IMR-90 (cell line): ENCODE results near the gene RABGGTB. TPM values are rescaled to one million over a fixed set of nuclear protein-coding genes. Genes with fewer than 3 reads are reported as not detected.

Experiments
- ATAC-seq: fragments of 200-7000 bp; cut with Tn5 transposase; 2 replicates; pipeline ENCODE4 v1.9.1; 2020; ENCODE audit warnings: low read depth, mild to moderate bottlenecking, moderate library complexity
- BruUV-seq: library from RNA; stranded (reverse); fragments of 400-500 nt; replicated peaks from 2 replicates; lab custom pipeline; 2021; lab: Mats Ljungman, UMichigan
- CTCF ChIA-PET: fragments of 300-600 bp; formaldehyde crosslinking; extraction: SDS; loops from one replicate; lab custom pipeline; 2021; ENCODE audit warnings: antibody characterized with exemption; lab: Yijun Ruan, JAX
- POLR2A ChIA-PET: fragments of 300-600 bp; sonication (Branson Sonifier 250); formaldehyde crosslinking; loops from one replicate; lab custom pipeline; 2022; ENCODE audit warnings: antibody characterized with exemption; ENCODE audit not compliant: unreplicated experiment; lab: Charles Lee
- DNase-seq: peaks from one replicate; pipeline ENCODE4 v3.0.0; 2013
- H2AFZ ChIP-seq: replicated peaks from 2 replicates; pipeline ENCODE3; 2013; ENCODE audit warnings: low read length, mild to moderate bottlenecking; ENCODE audit not compliant: poor library complexity
- H2AK5ac ChIP-seq: 2 replicates; pipeline ENCODE4 v1.6.1; 2013; ENCODE audit warnings: low read depth, low read length, inconsistent platforms
- H2AK9ac ChIP-seq: replicated peaks from 2 replicates; pipeline ENCODE3; 2013; ENCODE audit warnings: mild to moderate bottlenecking, low read depth, low read length, moderate library complexity; ENCODE audit not compliant: poor library complexity
- H2BK120ac ChIP-seq: 2 replicates; pipeline ENCODE4 v1.6.1; 2013; ENCODE audit warnings: low read depth, low read length, inconsistent platforms
- H2BK15ac ChIP-seq: 3 replicates; pipeline ENCODE4 v1.6.1; 2013; ENCODE audit warnings: low read depth, low read length, inconsistent platforms
- H2BK20ac ChIP-seq: 2 replicates; pipeline ENCODE4 v1.6.1; 2013; ENCODE audit warnings: low read depth, mild to moderate bottlenecking, inconsistent platforms, low read length, moderate library complexity
- H2BK5ac ChIP-seq: 2 replicates; pipeline ENCODE4 v1.6.1; 2013; ENCODE audit warnings: mild to moderate bottlenecking, low read depth, low read length, inconsistent platforms; ENCODE audit not compliant: poor library complexity, severe bottlenecking
- H3K14ac ChIP-seq: replicated peaks from 2 replicates; pipeline ENCODE4 v1.6.1; 2013; ENCODE audit warnings: low read depth, low read length, inconsistent platforms
- H3K18ac ChIP-seq: 2 replicates; pipeline ENCODE4 v1.6.1; 2013; ENCODE audit warnings: low read depth, low read length, control low read depth
- H3K23ac ChIP-seq: 2 replicates; pipeline ENCODE4 v1.6.1; 2013; ENCODE audit warnings: low read depth, low read length, inconsistent platforms
- H3K27ac ChIP-seq: 2 replicates; pipeline ENCODE4 v1.5.1; 2013; ENCODE audit warnings: mild to moderate bottlenecking, control low read depth, low read length; ENCODE audit not compliant: insufficient read depth
- H3K27me3 ChIP-seq: 2 replicates; pipeline ENCODE4 v1.6.1; 2013; ENCODE audit warnings: low read length; ENCODE audit not compliant: control insufficient read depth, insufficient read depth
- H3K36me3 ChIP-seq: 2 replicates; pipeline ENCODE4 v1.6.1; 2013; ENCODE audit warnings: low read length, mixed read lengths; ENCODE audit not compliant: control insufficient read depth, insufficient read depth
- H3K4ac ChIP-seq: 2 replicates; pipeline ENCODE4 v1.6.1; 2013; ENCODE audit warnings: low read depth, low read length, inconsistent platforms
- H3K4me1 ChIP-seq: 2 replicates; pipeline ENCODE4 v1.6.1; 2013; ENCODE audit warnings: low read length, mixed read lengths; ENCODE audit not compliant: control insufficient read depth, insufficient read depth
- H3K4me2 ChIP-seq: 2 replicates; pipeline ENCODE4 v1.6.1; 2013; ENCODE audit warnings: low read depth, mild to moderate bottlenecking, control low read depth, low read length, moderate library complexity
- H3K4me3 ChIP-seq: 2 replicates; pipeline ENCODE4 v1.5.1; 2013; ENCODE audit warnings: low read depth, mild to moderate bottlenecking, control low read depth, low read length, moderate library complexity; ENCODE audit not compliant: insufficient read depth
- H3K56ac ChIP-seq: 2 replicates; pipeline ENCODE4 v1.6.1; 2013; ENCODE audit warnings: low read length, inconsistent platforms; ENCODE audit not compliant: insufficient read depth; ENCODE audit errors: extremely low read depth
- H3K79me1 ChIP-seq, 2 experiments: 2 replicates each; pipeline ENCODE4 v1.6.1; 2013; ENCODE audit warnings: low read length in 2 of 2, inconsistent platforms in 1 of 2, low read depth in 1 of 2
- H3K9ac ChIP-seq: 2 replicates; pipeline ENCODE4 v1.6.1; 2013; ENCODE audit warnings: low read depth, low read length, control low read depth
- H3K9me1 ChIP-seq: 2 replicates; pipeline ENCODE4 v1.6.1; 2013; ENCODE audit warnings: low read length, inconsistent platforms; ENCODE audit not compliant: insufficient read depth
- H3K9me3 ChIP-seq: 2 replicates; pipeline ENCODE4 v1.6.1; 2013; ENCODE audit warnings: low read length; ENCODE audit not compliant: control insufficient read depth, insufficient read depth
- H4K20me1 ChIP-seq: 2 replicates; pipeline ENCODE4 v1.6.1; 2013; ENCODE audit warnings: low read length, inconsistent platforms; ENCODE audit not compliant: insufficient read depth
- H4K5ac ChIP-seq: 2 replicates; pipeline ENCODE4 v1.6.1; 2013; ENCODE audit warnings: mild to moderate bottlenecking, low read depth, low read length, control low read depth
- H4K8ac ChIP-seq, 2 experiments: 2 replicates each; pipeline ENCODE4 v1.6.1; 2013; ENCODE audit warnings: low read depth in 2 of 2, low read length in 2 of 2, control low read depth in 1 of 2, inconsistent platforms in 1 of 2
- H4K91ac ChIP-seq: 2 replicates; pipeline ENCODE4 v1.6.1; 2013; ENCODE audit warnings: low read depth, low read length, inconsistent platforms; ENCODE audit not compliant: insufficient read depth
- BHLHE40 ChIP-seq: fragments of 150-350 bp; IDR thresholded peaks from 2 replicates; pipeline ENCODE4 v1.6.1; 2016; ENCODE audit warnings: mild to moderate bottlenecking, low read depth, low read length
- CEBPB ChIP-seq: IDR thresholded peaks from 2 replicates; pipeline ENCODE4 v1.6.1; 2012; ENCODE audit warnings: low read depth, low read length, improper control_type of control experiment
- MAFK ChIP-seq: IDR thresholded peaks from 2 replicates; pipeline ENCODE4 v1.6.1; 2012; ENCODE audit warnings: low read depth, low read length, improper control_type of control experiment
- MAZ ChIP-seq: IDR thresholded peaks from 2 replicates; pipeline ENCODE4 v1.6.1; 2012; ENCODE audit warnings: low read depth, mild to moderate bottlenecking, low read length, improper control_type of control experiment, moderate library complexity, borderline replicate concordance
- MXI1 ChIP-seq: IDR thresholded peaks from 2 replicates; pipeline ENCODE4 v1.6.1; 2012; ENCODE audit warnings: low read depth, mild to moderate bottlenecking, low read length, moderate library complexity, borderline replicate concordance
- POLR2A ChIP-seq: IDR thresholded peaks from 2 replicates; pipeline ENCODE4 v1.6.1; 2012; ENCODE audit warnings: mild to moderate bottlenecking, low read depth, low read length
- RAD21 ChIP-seq: IDR thresholded peaks from 2 replicates; pipeline ENCODE4 v1.6.1; 2012; ENCODE audit warnings: low read length, improper control_type of control experiment
- RCOR1 ChIP-seq: IDR thresholded peaks from 2 replicates; pipeline ENCODE4 v1.6.1; 2012; ENCODE audit warnings: mild to moderate bottlenecking, low read length, improper control_type of control experiment; ENCODE audit not compliant: insufficient replicate concordance
- RFX5 ChIP-seq: IDR thresholded peaks from 2 replicates; pipeline ENCODE4 v1.8.0; 2012; ENCODE audit warnings: low read depth, mild to moderate bottlenecking, low read length, moderate library complexity
- SMC3 ChIP-seq: fragments of 150-350 bp; IDR thresholded peaks from 2 replicates; pipeline ENCODE4 v1.6.1; 2016; ENCODE audit warnings: low read depth, mild to moderate bottlenecking, antibody characterized with exemption, low read length, moderate library complexity
- WGBS, 2 experiments: methylation state at CpG; one replicate each; pipeline versions ENCODE4 v1.1.5 to v1.1.7; 2013; ENCODE audit warnings: missing lambda C conversion rate in 2 of 2; ENCODE audit not compliant: insufficient read length in 1 of 2; ENCODE audit errors: extremely low coverage in 2 of 2; 5-methylcytosine and 5-hydroxymethylcytosine counted together
- dilution Hi-C: fragments of 300-500 bp; cut with HindIII; formaldehyde crosslinking; loops from one replicate; pipeline ENCODE4 v1.14.3; 2018; ENCODE audit warnings: low sequenced_read_pairs; ENCODE audit not compliant: unreplicated experiment
- in situ Hi-C: fragments of 300-500 bp; cut with MboI; formaldehyde crosslinking; loops from 3 replicates; pipeline ENCODE4 v1.14.3; 2019; ENCODE audit warnings: low sequenced_read_pairs, inconsistent platforms, mixed read lengths
- intact Hi-C: fragments of 100-400 bp; cut with micrococcal nuclease; formaldehyde crosslinking; loops from 2 replicates; pipeline ENCODE4 v1.10.0; 2022
- polyA plus RNA-seq, 3 experiments: library from polyadenylated mRNA; depleted of rRNA; stranded (reverse); fragments of >200 nt; gene quantifications; 2 replicates each; pipeline ENCODE4 v1.2.3, GENCODE V29; 2012; ENCODE audit warnings: low replicate concordance in 1 of 3
- total RNA-seq: library from RNA; depleted of rRNA; stranded (reverse); fragments of >200 nt; gene quantifications from 2 replicates; pipeline ENCODE4 v1.2.3, GENCODE V29; 2012
- TF ChIP-seq, protein P1 (sequence below): conservative IDR thresholded peaks from 2 replicates; pipeline ENCODE4 v1.5.1; 2012; ENCODE audit warnings: mild to moderate bottlenecking, low read depth, low read length, improper control_type of control experiment
- TF ChIP-seq, protein P2 (sequence below): fragments of 150-350 bp; IDR thresholded peaks from 2 replicates; pipeline ENCODE4 v1.6.1; 2017; ENCODE audit warnings: mild to moderate bottlenecking, antibody characterized with exemption, low read length, low read depth

The RABGGTB gene
- total and polyA plus RNA-seq, 2 of the 4 experiments (the other 2 are of a cell fraction): 48.2 to 76.0 TPM

DNA sequence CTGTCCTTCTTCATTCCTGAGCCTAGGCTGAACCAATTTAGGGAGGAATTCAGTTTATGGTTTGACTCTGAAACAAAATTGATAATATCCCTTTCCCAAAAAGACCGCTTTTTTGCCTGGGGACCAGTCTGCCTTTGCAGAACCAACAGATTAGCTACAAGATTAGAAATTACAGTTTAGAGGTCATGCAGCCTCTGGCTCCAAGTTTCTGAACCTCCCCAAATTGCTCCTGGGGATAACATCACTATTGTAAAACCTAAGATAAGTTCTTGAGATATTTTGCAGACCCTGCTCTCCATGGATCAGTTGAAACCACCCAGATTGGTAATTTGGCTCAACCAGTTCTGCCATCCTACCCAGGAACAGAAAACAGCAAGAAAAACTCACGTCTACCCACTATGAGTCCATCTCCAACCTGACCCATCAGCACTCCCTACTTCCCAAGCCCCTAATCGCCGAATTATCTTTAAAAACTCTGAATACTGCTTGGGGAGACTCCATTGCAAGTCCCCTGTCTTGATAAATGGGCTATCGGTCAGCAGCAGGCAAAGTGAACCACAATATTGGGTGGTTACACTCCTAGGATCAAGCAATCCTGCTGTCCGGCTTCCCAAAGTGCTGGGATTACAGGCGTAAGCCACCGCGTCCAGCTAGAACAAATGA is 605 bp upstream of the RABGGTB start:
- H3K56ac ChIP-seq: peak overlapping the region; percentile 77
- H3K9me1 ChIP-seq: 0 out of 2 replicates have a peak, but pooled peaks cover under 1% of the 10 kb centered on the region
- no peaks in the 10 kb centered on the region; the same call in 1 of the 2 replicates for H3K4me1 ChIP-seq
- H3K23ac ChIP-seq: peak overlapping the region; percentile 19
- WGBS, 2 experiments: 20% methylated on average over 1 of the region's 9 CpGs; no CpG with 5 or more reads in 1 of the 2 experiments
- H3K18ac ChIP-seq: peak overlapping the region; percentile 37
- peak overlapping the region; percentile 29; the same call in 1 of the 2 replicates for H2BK120ac ChIP-seq
- peak overlapping the region; percentile 70 for H3K4me2 ChIP-seq
- ATAC-seq: peak; percentile 45
- peak overlapping the region; percentile 57 for H2BK5ac ChIP-seq
- no peak overlapping the region for H2BK20ac ChIP-seq
- no TSS peak for BruUV-seq
- dilution Hi-C loops: no loop called here
- POLR2A ChIA-PET: interaction anchor here (0.6 kb wide), 2 partner anchors 20 to 34 kb away, joined by 3 to 6 read pairs; no protein-coding TSS in a partner anchor
- no peak overlapping the region for H2BK15ac ChIP-seq
- intact Hi-C loops: no loop called here
- peaks cover 6% of the 10 kb centered on the region for H3K36me3 ChIP-seq
- peak overlapping the region; percentile 84 for H2AFZ ChIP-seq
- DNase-seq: no peak
- H3K27me3 ChIP-seq: no peaks in the 10 kb centered on the region
- H3K9me3 ChIP-seq: no peaks in the 10 kb centered on the region
- peak overlapping the region; percentile 73 to 96 for H4K8ac ChIP-seq
- CTCF ChIA-PET: no interaction called here
- H4K20me1 ChIP-seq: peaks cover 34% of the 10 kb centered on the region
- peak overlapping the region; percentile 76 for H3K4ac ChIP-seq
- H3K14ac ChIP-seq: peak overlapping the region; percentile 42
- no peak for TF ChIP-seq CEBPB
- TF ChIP-seq MXI1: no peak
- TF ChIP-seq MAZ: no peak
- TF ChIP-seq RCOR1: no peak
- TF ChIP-seq, protein P1, sequence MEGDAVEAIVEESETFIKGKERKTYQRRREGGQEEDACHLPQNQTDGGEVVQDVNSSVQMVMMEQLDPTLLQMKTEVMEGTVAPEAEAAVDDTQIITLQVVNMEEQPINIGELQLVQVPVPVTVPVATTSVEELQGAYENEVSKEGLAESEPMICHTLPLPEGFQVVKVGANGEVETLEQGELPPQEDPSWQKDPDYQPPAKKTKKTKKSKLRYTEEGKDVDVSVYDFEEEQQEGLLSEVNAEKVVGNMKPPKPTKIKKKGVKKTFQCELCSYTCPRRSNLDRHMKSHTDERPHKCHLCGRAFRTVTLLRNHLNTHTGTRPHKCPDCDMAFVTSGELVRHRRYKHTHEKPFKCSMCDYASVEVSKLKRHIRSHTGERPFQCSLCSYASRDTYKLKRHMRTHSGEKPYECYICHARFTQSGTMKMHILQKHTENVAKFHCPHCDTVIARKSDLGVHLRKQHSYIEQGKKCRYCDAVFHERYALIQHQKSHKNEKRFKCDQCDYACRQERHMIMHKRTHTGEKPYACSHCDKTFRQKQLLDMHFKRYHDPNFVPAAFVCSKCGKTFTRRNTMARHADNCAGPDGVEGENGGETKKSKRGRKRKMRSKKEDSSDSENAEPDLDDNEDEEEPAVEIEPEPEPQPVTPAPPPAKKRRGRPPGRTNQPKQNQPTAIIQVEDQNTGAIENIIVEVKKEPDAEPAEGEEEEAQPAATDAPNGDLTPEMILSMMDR: no peak
- TF ChIP-seq SMC3: no peak
- no peak for TF ChIP-seq RFX5
- TF ChIP-seq POLR2A: no peak
- no peak for TF ChIP-seq RAD21
- no peak for TF ChIP-seq BHLHE40
- no peak for TF ChIP-seq MAFK
- TF ChIP-seq, protein P2, sequence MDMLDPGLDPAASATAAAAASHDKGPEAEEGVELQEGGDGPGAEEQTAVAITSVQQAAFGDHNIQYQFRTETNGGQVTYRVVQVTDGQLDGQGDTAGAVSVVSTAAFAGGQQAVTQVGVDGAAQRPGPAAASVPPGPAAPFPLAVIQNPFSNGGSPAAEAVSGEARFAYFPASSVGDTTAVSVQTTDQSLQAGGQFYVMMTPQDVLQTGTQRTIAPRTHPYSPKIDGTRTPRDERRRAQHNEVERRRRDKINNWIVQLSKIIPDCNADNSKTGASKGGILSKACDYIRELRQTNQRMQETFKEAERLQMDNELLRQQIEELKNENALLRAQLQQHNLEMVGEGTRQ: no peak
- H4K91ac ChIP-seq: peak overlapping the region; percentile 73
- H4K5ac ChIP-seq: peak overlapping the region; percentile 91
- H3K4me3 ChIP-seq: peak overlapping the region; percentile 57
- H2AK5ac ChIP-seq: 0 out of 2 replicates have a peak overlapping the region, but pooled peaks have one; percentile 6
- peak overlapping the region; percentile 71 for H3K27ac ChIP-seq
- in situ Hi-C loops: loop anchor here (10.0 kb wide), 1 partner anchor 61 kb away; the partner anchor contains the start of gene ACADM
- H3K79me1 ChIP-seq: peaks cover under 1 to 10% of the 10 kb centered on the region in 2 experiments; a peak in 1 of 4 replicates
- H2AK9ac ChIP-seq: peak overlapping the region; percentile 93
- H3K9ac ChIP-seq: peak overlapping the region; percentile 85
